NT2/D1 (cell line): ENCODE data around the gene PKNOX2.

Experiments
- SUZ12 ChIP-seq: IDR thresholded peaks from 2 replicates; pipeline ENCODE4 v1.6.1; 2011; ENCODE audit not compliant: insufficient read length, insufficient read depth; ENCODE audit errors: extremely low read depth
- YY1 ChIP-seq: IDR thresholded peaks from 2 replicates; pipeline ENCODE4 v1.6.1; 2011; ENCODE audit not compliant: insufficient read length, insufficient read depth
- ZNF274 ChIP-seq: IDR thresholded peaks from 2 replicates; pipeline ENCODE4 v1.6.1; 2011; ENCODE audit warnings: mild to moderate bottlenecking, low read depth, low read length

DNA sequence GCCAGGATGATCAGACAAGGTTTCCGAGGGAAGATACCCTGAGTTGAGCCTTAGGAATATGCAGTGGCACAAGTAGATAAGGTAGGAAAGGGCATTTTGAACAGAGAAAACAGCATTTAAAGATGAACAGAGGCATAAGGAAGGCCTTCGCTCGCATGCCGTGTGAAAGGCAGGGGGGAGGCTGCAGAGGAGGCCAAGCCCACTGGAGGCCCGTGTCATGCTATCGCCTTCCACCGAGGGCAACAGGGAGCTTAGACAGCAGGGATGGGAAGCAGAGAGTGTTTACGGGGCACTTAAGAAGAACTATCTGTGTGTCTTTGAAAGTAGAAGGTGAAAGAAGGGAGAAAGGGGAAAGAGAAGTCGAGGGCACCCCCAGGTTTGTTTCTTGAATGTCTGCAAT is 148.3 kb downstream of the PKNOX2 start:
- TF ChIP-seq SUZ12 (no peak), ZNF274 (no peak), YY1 (no peak)
